NCI-H2029 treated with DMSO at 0.1 percent for 48 hours (cell line): Measurements from ENCODE around the gene KRT82.

Experiments
- DNase-seq: peaks from one replicate; lab custom pipeline; 2025; lab: John Stamatoyannopoulos, UW

KRT82 gene

GRCh38 chr12:52435659-52435999 is 29.5 kb upstream of the KRT82 start:
- no peak for DNase-seq

DNA sequence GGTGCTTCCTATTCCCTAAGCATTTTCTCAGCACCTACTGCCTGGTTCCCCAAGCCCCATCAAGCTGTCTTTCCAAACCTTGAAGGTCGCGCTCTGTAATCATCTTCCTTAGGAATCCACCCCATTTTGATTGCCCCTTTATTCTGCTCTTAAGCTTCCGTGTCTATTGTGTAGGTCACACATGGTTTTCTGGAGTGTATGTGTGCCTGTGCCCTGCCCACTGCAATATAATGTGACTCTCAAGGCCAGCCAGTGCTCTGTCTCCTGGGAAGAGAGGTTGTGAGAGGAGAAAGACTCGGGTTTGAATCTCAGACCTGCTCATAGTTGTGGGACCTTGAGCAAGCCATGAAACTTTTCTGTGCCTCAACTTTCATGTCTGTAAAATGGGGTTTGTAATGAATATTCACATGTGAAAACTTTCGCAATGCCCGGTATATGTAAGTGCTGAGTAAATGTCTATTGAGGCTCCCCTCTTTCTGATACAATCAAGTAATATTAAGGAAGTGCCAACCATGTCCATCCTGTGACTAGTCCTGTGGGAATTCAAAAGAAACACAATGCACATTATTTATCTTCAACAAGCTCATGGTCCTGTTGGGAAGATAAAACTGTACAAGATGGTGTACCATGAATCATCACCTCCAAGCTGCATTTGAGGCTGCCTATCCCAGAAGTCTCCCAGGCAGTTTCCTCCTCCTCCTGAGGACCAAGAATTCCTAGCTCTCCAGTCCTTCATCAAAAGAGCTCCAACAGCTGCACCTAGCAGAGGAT is 28.8 kb upstream of the KRT82 start:
- DNase-seq: no peak

GRCh38 chr12:52434081-52434733 is 28.1 kb upstream of the KRT82 start, which contains the start of gene KRT75:
TSS of gene KRT75 (minus strand) at chr12:52434371. CDS start at chr12:52434304, 67 bp downstream.
- DNase-seq: peak; percentile 80

GRCh38 chr12:52433501-52434080 is 27.5 kb upstream of the KRT82 start:
- no peak for DNase-seq

- no peak for DNase-seq
Observed at GRCh38 chr12:52432559-52433207, 26.5 kb upstream of the KRT82 start.

DNA sequence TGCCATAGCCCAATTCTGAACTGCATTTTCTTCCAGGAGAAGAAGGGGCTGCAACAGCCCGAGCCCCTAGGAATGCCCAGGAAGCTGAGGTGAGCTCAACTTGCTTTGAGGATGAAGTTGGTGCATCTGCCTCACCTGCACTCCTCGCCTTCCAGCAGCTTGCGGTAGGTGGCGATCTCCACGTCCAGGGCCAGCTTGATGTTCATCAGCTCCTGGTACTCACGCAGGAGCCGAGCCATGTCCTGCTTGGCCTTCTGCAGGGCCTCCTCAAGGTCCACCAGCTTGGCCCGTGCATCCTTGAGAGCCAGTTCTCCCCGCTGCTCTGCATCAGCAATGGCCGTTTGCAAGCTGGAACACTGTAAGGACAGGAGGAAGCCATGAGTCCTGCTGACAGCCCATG is 22.0 kb upstream of the KRT82 start:
- no peak for DNase-seq

DNA sequence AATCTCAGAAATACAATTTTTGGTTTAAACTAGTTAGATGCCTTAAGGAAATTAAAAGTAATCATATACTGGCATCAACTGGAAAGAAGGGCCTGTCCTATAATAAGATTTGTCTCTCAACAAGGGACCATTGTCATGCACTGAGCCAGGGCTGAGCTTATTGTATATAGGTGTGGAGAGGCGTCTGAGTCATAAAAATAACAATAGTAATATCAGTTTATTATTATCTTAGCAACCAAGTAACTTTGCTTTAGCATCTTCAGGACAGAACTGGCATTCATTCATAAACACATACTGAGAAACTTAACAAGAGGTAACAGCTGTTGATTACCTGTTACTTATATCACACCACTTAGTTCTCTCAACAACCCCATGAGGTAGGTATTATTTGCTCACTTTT is 20.9 kb upstream of the KRT82 start:
- no peak for DNase-seq

DNA sequence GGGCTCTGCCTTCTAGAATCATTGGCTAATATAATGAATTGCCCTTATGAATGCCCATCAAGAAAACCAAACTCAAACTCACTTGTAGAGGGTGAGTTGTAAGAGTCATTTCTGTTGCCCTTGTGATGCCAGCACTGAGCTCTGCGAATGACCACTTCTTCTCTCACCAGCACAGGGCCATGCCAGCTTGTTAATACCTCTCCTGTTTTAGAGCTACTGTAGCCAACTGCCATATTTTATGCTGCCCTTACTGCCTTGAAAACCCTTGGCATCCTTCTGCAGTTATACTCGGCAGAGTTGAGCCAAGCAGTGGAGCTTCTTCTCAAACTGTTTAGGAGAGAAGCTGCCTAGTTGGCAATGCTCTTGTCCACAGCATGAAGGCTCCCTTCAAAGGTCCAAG is 19.9 kb upstream of the KRT82 start:
- DNase-seq: no peak

GRCh38 chr12:52425466-52425865 is 19.3 kb upstream of the KRT82 start:
- no peak for DNase-seq

DNA sequence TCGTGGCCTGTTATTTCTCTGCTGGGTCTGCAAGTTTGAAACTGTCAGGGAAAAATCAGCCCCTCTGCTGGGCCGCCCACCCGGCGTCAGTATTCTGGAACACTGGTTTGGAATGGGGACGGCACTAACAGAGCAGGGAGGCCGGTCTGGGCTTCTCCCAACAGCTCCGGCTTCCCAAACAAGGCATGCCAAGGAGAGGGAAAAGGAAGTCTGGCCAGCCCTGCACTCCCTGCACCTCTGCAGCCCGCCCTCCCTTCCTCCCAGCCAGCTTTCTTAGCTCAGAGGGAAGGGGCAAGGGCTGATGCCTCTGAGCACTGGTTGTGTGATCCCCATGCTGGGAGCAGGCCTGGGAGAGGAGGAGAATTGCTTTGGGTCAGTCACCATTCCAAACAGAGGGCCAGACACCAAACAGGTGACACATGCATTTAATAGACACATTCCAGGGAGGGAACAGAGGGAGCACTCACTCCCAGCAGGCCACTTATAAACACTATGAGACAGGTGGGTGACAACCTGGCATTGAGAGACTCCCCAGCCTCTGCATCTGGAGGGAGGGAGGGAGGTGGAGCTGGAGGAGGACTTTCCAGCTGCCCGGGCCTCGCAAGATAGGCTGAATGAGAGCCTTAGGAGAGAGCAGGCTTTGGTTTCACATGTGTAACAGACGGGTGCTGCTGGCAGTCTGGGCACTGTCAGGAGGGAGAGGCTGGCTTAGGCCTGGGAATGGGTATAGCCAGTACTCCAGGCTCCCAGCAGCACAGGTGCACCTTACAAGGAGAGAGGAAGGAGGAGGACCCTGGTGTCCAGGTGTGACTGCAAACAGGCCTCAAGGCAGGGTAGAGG is 17.7 kb upstream of the KRT82 start:
- peak; percentile 25 for DNase-seq

DNA sequence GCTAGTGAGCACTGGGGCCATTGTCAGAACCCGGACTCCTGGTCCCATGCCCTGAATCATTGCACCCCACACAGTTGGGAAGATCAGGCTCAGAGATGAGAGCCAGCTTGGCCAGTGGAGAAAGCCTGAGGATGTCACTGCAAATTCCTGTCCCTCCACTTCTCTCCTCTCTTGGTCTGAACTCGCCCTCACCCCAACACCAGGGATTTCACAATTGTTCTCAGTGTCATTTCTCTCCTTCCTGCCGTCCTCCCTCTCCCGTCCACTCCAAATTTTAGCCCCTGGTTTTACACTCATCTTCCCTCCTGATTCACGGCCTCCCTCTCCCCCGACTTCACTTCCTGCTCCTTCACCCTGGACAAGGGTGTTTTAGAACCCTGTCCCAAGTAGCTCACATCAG is 16.9 kb upstream of the KRT82 start:
- DNase-seq: no peak

DNA sequence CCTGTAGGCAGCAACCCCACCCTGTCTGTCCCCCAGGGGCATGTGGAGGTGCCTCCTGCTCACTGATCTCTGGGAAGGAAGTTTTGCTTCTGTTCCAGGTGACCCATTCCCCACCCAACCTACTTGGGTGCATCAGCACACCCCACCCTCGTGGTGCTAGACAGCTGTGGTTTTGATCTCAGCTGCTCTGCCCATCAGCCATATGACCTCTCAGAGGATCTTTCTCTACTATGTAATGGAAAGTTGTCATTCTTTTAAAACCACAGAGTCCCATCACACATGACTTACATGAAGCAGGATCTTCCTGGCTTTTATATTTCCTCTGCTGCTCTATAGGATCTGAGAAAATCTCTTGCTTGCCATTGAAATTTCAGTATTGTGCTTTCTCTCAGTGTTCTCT is 13.5 kb upstream of the KRT82 start:
- DNase-seq: no peak

DNA sequence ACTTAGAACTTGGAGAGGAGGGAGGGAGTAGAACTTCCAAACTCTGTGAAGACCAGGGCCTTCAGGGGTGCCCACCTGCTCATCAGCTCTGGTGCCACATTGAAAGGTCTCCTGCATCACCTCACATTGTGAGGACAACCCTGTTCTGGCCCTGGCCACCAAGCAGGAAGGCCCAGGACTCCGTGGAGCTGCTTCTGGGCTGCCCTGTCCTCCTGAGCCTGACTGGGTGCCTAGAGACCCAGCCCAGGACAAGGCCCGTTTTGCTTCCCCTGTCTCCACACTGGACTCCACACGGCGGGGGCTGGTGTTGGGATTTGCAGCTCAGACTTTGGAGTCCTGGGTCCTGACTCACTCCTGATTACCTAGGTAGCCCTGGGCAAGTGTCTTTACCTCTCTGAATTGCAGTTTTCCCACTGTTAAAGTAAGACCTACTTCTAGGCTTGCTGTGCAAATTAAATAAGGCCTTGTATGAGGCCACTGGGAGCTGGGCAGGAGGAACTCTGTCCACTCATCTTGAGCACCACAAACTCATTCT is 12.5 kb upstream of the KRT82 start:
- no peak for DNase-seq

DNA sequence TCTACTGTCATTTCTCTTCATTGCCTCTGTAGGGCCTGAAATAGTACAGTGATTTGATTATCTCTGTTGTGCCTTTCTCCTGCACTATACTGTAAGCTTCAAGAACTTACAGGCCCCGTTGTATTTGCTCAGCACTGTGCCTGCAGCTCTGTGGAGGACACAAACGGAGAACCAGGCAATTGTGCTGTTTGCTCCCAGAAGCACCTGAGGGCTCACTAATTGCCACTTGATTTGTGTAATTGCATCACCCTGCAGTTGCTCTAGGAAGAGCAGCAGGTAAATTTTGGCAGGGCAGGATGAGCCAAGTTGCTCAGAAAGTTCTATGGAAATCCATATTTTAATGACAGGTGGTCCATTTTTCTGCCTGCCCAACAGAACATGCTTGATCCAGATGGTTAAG is 11.6 kb upstream of the KRT82 start:
- peak; percentile 63 for DNase-seq

- no peak for DNase-seq
Observed at GRCh38 chr12:52416795-52417194, 10.7 kb upstream of the KRT82 start.

- no peak for DNase-seq
Observed at GRCh38 chr12:52415870-52416750, 10.0 kb upstream of the KRT82 start.

- no peak for DNase-seq
Observed at GRCh38 chr12:52414936-52415335, 8.8 kb upstream of the KRT82 start.

DNA sequence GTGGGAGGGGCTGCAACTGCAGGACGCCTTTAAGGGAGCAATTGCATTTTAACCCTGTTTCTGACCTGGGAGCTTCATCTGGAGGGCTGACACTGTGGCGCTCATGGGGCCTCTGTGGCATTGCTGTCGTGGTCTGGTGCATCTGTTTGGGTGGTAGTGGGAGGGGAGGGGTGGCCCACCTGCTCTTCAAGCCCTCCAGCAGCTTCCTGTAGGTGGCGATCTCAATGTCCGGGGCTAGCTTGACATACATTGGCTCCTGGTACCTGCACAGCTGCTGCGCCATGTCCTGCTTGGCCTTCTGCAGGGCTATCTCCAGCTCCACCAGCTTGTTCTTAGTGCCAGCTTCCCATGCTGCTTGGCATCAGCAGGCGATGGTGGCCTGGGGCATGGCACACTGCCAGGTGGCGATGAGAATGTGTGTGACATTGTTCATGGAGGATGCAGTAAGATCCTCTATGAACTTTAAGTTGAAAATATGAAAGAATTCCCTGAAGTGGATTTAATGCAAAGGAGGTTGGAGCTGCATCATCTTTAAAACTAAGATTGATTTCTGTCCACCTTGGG is 7.7 kb upstream of the KRT82 start:
- no peak for DNase-seq

DNA sequence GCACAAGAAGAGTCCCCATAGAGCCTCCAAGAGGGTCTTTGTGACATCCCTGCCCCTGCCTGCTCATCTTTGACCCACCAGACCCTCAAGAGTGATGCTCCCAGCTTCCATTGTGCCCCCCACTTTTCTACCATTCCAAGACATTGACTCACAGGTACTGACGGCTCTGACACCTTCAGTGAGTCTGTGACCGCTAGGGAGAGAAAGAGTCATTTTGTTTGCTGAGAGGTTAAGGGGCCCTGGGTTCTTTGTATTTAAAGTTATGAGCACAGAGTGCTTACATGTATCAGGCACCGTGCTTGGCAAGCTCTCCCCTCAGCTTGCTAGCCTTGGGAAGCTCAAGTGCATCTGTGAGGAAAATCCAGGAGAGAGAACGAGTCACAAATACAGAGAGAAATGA is 7.1 kb upstream of the KRT82 start:
- DNase-seq: no peak

- no peak for DNase-seq
Observed at GRCh38 chr12:52411815-52412214, 5.7 kb upstream of the KRT82 start.
